Kidney (tissue), 14 donors: ENCODE data around the gene SMIM35. TPM values are rescaled to one million over a fixed set of nuclear protein-coding genes. Genes with fewer than 3 reads are reported as not detected.
"Not testable (repeated sequence)": the region's sequence is repeated elsewhere in the genome, so short reads cannot be mapped to it uniquely, and the experiment has no call there.

ENCODE experiments used
- DNase-seq, 5 donors: peaks; one replicate each; pipeline ENCODE4 v3.0.0-alpha.2; 2013 to 2020
- FAIRE-seq: peaks from 2 replicates; lab custom pipeline; 2012; peaks lifted over from hg19 to GRCh38; lab: Jason Lieb, UNC
- H3K27ac ChIP-seq, 2 donors: one replicate each; pipeline ENCODE4 v1.7.0; 2013; ENCODE audit warnings: low read depth in 2 of 2, low read length in 2 of 2, inconsistent platforms in 1 of 2
- H3K27me3 ChIP-seq: one replicate; pipeline ENCODE4 v1.7.1; 2013; ENCODE audit warnings: low read length, inconsistent platforms; ENCODE audit not compliant: control insufficient read depth, insufficient read depth
- H3K36me3 ChIP-seq, 3 donors: one replicate each; pipeline versions ENCODE4 v1.7.0 to v1.7.1; 2013; ENCODE audit warnings: low read length in 3 of 3, control low read depth in 1 of 3, inconsistent platforms in 1 of 3; ENCODE audit not compliant: insufficient read depth in 3 of 3, control insufficient read depth in 2 of 3
- H3K4me1 ChIP-seq, 3 donors: one replicate each; pipeline versions ENCODE4 v1.7.0 to v1.7.1; 2013; ENCODE audit warnings: low read length in 3 of 3, inconsistent platforms in 1 of 3, low read depth in 1 of 3; ENCODE audit not compliant: control insufficient read depth in 2 of 3, insufficient read depth in 2 of 3
- H3K4me3 ChIP-seq, 3 donors: one replicate each; pipeline versions ENCODE4 v1.7.0 to v1.8.1; 2013; ENCODE audit warnings: low read length in 3 of 3, control low read depth in 1 of 3, inconsistent platforms in 1 of 3
- H3K9ac ChIP-seq, 3 donors: one replicate each; pipeline versions ENCODE4 v1.7.0 to v1.7.1; 2013; ENCODE audit warnings: low read length in 3 of 3, control low read depth in 1 of 3, inconsistent platforms in 1 of 3
- H3K9me3 ChIP-seq, 3 donors: one replicate each; pipeline versions ENCODE4 v1.7.0 to v1.7.1; 2013; ENCODE audit warnings: low read length in 3 of 3, control low read depth in 1 of 3, inconsistent platforms in 1 of 3; ENCODE audit not compliant: control insufficient read depth in 2 of 3, insufficient read depth in 1 of 3
- CTCF ChIP-seq: IDR thresholded peaks from 3 replicates; pipeline ENCODE4 v1.5.1; 2012; ENCODE audit warnings: mild to moderate bottlenecking, moderate library complexity, borderline replicate concordance; ENCODE audit not compliant: insufficient read depth; ENCODE audit errors: extremely low read depth
- intact Hi-C: fragments of 100-400 bp; cut with DNase I; formaldehyde crosslinking; loops from one replicate; pipeline ENCODE4 v1.11.1; 2022
- polyA plus RNA-seq: library from polyadenylated mRNA; stranded (reverse); fragments of 350-450 nt; fragmentation: Illumina TruSeq; extraction: RNeasy Lipid Tissue Mini Kit (QIAGEN cat#74804); gene quantifications from one replicate; pipeline ENCODE4 v1.2.3, GENCODE V29; 2014; ENCODE audit warnings: low read depth, low replicate concordance; ENCODE audit not compliant: insufficient read depth
- total RNA-seq: library from RNA; stranded (reverse); fragmentation: NEBNext Ultra II Directional; extraction: Animal tissue kit (Norgen Biotek cat#: 25700); gene quantifications from one replicate; pipeline ENCODE4 v1.2.1, GENCODE V29; 2021
- donor health status: control.
- donor health status: control.
- donor health status: control.
- donor health status: control.
- donor health status: control.
- donor health status: DM: yes; HTN: yes; CAD: no.
- donor health status: Normal renal cell carcinoma (clear cell type).

Gene SMIM35
- total and polyA plus RNA-seq, 2 donors from 2014 or later: 0.80 TPM; not detected in 1

- DNase-seq (no peak), FAIRE-seq (no peak)
- Histone ChIP-seq H3K4me3 (no peak overlapping the region), H3K27ac (no peak overlapping the region), H3K36me3 (no peaks in the 10 kb centered on the region), H3K4me1 (no peaks in the 10 kb centered on the region), H3K9ac (no peak overlapping the region), H3K27me3 (no peaks in the 10 kb centered on the region), H3K9me3 (no peaks in the 10 kb centered on the region)
- TF ChIP-seq CTCF: no peak
- intact Hi-C loops: no loop called here
Observed at GRCh38 chr11:118067006-118067405, 19.8 kb downstream of the SMIM35 start.

GRCh38 chr11:118065384-118065783 lies 21.4 kb downstream of the SMIM35 start:
- no peaks in the 10 kb centered on the region for H3K36me3 ChIP-seq
- no peak for FAIRE-seq
- no peaks in the 10 kb centered on the region for H3K9me3 ChIP-seq
- no peak overlapping the region for H3K4me3 ChIP-seq
- DNase-seq: no peak
- intact Hi-C loops: no loop called here
- H3K9ac ChIP-seq: no peak overlapping the region
- no peak overlapping the region for H3K27ac ChIP-seq
- peaks cover 0 to 5% (median 0%) of the 10 kb centered on the region in 3 donors for H3K4me1 ChIP-seq
- TF ChIP-seq CTCF: no peak
- H3K27me3 ChIP-seq: no peaks in the 10 kb centered on the region

GRCh38 chr11:118064956-118065355 lies 21.8 kb downstream of the SMIM35 start:
- intact Hi-C loops: no loop called here
- H3K27ac ChIP-seq: no peak overlapping the region
- H3K4me1 ChIP-seq: peaks cover 0 to 5% (median 0%) of the 10 kb centered on the region in 3 donors
- no peak for TF ChIP-seq CTCF
- H3K9me3 ChIP-seq: no peaks in the 10 kb centered on the region
- no peak overlapping the region for H3K9ac ChIP-seq
- FAIRE-seq (no peak), DNase-seq (peak in 1 of 5 donors; percentile 14)
- no peaks in the 10 kb centered on the region for H3K36me3 ChIP-seq
- H3K4me3 ChIP-seq: no peak overlapping the region
- no peaks in the 10 kb centered on the region for H3K27me3 ChIP-seq

DNA sequence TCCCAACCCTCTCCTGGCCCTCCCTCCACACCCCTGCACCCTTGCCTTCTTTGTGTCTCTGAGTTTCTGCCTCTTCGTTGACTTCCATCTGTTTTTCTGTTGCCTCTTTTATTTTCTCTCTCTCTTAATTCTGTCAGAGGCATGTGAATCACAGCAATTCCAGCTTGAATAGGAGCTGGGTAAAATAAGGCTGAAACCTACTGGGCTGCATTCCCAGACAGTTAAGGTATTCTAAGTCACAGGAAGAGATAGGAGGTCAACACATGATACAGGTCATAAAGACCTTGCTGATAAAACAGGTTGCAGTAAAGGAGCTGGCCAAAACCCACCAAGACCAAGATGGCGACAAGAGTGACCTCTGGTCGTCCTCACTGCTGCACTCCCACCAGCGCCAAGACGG lies 24.1 kb downstream of the SMIM35 start:
- H3K4me3 ChIP-seq, H3K27me3 ChIP-seq, H3K9ac ChIP-seq, FAIRE-seq, H3K9me3 ChIP-seq, H3K4me1 ChIP-seq, intact Hi-C loops, H3K36me3 ChIP-seq, H3K27ac ChIP-seq: not testable (repeated sequence)
- peak in 1 of 5 donors; percentile 11 for DNase-seq

GRCh38 chr11:118062181-118062580 lies 24.6 kb downstream of the SMIM35 start:
- H3K27ac ChIP-seq, H3K4me1 ChIP-seq, H3K9ac ChIP-seq, FAIRE-seq, H3K27me3 ChIP-seq, DNase-seq, H3K36me3 ChIP-seq, H3K9me3 ChIP-seq, intact Hi-C loops, H3K4me3 ChIP-seq: not testable (repeated sequence)
